Measurements from ENCODE around the gene HRH1. TPM values are rescaled to one million over a fixed set of nuclear protein-coding genes. Genes with fewer than 3 reads are reported as not detected.

The HRH1 gene
- total and polyA plus RNA-seq, 10 of the 15 experiments (the other 5 are each of a cell fraction or from before 2014, with no cell fraction given) = not detected

DNA sequence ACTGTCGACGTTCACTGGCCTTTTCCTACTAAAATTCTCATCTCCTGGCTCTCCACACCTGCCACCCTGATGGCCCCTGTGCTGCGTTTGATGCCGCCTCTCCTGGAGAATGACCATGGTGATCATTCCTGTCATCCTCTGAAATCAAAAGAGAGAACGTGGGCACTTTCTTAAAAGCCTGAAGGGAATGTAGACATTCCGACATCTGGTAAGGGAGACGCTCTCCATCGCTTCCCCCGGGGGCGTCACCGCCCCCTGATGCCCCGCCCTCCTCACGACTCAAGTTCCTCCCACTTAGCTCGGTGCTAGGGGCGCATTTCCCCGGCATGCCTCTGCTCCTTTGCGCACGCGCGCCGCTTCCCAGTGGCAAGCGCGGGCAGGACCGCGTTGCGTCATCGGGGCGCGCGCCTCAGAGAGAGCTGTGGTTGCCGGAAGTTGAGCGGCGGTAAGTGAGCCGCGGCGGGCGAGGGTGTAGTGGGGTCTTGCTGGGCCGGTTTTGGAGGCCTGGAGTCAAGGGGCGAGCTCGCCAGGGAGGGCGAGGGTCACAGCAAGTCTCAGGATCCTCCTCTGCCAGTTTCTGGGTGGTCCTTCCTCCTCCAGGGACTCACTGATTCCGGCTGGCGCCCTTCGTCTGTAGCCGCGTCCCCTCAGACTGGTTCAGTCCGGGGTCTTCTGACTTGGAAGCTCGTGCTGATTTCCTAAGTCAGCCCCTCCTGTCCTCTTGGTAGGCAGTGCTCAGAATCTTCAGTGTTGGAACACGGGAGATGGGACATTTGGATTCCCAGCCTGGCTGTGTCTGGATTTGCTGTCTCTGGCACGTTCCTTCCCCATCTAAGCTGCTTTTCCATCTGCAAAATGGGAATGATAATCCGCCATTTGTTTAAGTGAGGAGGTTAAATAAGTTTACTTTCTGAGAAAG is 118.0 kb downstream of the HRH1 start, which contains the start of gene ATG7 (continued):
- TF ChIP-seq EED (IDR thresholded peaks at IDR 0.05; ENCODE audit: low read depth) (no peak), FOS (IDR thresholded peaks at IDR 0.05; ENCODE audit: borderline replicate concordance, extremely low read depth, insufficient read length) (no peak), TCF12 (IDR thresholded peaks at IDR 0.05; ENCODE audit: low read depth, low read length) (no peak), TBL1XR1 (IDR thresholded peaks at IDR 0.05; ENCODE audit: low read depth, low read length) (no peak), KAT2A (conservative IDR thresholded peaks at IDR 0.05; ENCODE audit: control insufficient read depth, low read depth, low read length) (no peak), MYB (IDR thresholded peaks at IDR 0.05; ENCODE audit: borderline replicate concordance, low read depth, low read length) (no peak), LARP7 (IDR thresholded peaks at IDR 0.05) (no peak; the same call in 1 of the 2 replicates), POLR2AphosphoS5 (IDR thresholded peaks at IDR 0.05; ENCODE audit: low read length) (peak; percentile 82), NBN (IDR thresholded peaks at IDR 0.05) (peak; percentile 83), EZH2 (IDR thresholded peaks at IDR 0.05; ENCODE audit: borderline replicate concordance, control insufficient read depth, low read depth, low read length) (no peak), RB1 (IDR thresholded peaks at IDR 0.05; ENCODE audit: borderline replicate concordance) (peak; percentile 80; the same call in 1 of the 2 replicates), POLR2A (IDR thresholded peaks at IDR 0.05; ENCODE audit: low read depth, low read length) (peak; percentile 95)
- TF ChIP-seq, protein P1, sequence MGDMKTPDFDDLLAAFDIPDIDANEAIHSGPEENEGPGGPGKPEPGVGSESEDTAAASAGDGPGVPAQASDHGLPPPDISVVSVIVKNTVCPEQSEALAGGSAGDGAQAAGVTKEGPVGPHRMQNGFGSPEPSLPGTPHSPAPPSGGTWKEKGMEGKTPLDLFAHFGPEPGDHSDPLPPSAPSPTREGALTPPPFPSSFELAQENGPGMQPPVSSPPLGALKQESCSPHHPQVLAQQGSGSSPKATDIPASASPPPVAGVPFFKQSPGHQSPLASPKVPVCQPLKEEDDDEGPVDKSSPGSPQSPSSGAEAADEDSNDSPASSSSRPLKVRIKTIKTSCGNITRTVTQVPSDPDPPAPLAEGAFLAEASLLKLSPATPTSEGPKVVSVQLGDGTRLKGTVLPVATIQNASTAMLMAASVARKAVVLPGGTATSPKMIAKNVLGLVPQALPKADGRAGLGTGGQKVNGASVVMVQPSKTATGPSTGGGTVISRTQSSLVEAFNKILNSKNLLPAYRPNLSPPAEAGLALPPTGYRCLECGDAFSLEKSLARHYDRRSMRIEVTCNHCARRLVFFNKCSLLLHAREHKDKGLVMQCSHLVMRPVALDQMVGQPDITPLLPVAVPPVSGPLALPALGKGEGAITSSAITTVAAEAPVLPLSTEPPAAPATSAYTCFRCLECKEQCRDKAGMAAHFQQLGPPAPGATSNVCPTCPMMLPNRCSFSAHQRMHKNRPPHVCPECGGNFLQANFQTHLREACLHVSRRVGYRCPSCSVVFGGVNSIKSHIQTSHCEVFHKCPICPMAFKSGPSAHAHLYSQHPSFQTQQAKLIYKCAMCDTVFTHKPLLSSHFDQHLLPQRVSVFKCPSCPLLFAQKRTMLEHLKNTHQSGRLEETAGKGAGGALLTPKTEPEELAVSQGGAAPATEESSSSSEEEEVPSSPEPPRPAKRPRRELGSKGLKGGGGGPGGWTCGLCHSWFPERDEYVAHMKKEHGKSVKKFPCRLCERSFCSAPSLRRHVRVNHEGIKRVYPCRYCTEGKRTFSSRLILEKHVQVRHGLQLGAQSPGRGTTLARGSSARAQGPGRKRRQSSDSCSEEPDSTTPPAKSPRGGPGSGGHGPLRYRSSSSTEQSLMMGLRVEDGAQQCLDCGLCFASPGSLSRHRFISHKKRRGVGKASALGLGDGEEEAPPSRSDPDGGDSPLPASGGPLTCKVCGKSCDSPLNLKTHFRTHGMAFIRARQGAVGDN (IDR thresholded peaks at IDR 0.05) = peak; percentile 45; the same call in 1 of the 2 replicates
- TF ChIP-seq, protein P2, sequence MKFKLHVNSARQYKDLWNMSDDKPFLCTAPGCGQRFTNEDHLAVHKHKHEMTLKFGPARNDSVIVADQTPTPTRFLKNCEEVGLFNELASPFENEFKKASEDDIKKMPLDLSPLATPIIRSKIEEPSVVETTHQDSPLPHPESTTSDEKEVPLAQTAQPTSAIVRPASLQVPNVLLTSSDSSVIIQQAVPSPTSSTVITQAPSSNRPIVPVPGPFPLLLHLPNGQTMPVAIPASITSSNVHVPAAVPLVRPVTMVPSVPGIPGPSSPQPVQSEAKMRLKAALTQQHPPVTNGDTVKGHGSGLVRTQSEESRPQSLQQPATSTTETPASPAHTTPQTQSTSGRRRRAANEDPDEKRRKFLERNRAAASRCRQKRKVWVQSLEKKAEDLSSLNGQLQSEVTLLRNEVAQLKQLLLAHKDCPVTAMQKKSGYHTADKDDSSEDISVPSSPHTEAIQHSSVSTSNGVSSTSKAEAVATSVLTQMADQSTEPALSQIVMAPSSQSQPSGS (IDR thresholded peaks at IDR 0.05; ENCODE audit: low read length) = no peak
